HG03354 (cell line): ENCODE data around the gene PPHLN1.

Experiments
- ATAC-seq: cut with Tn5 transposase; IDR thresholded peaks from one replicate; pipeline ENCODE4 v1.9.1; 2021; ENCODE audit warnings: mild to moderate bottlenecking; ENCODE audit not compliant: unreplicated experiment, poor library complexity, severe bottlenecking

PPHLN1 gene

GRCh38 chr12:42421844-42422779, 96.1 kb downstream of the PPHLN1 start:
- peak; percentile 96 for ATAC-seq

DNA sequence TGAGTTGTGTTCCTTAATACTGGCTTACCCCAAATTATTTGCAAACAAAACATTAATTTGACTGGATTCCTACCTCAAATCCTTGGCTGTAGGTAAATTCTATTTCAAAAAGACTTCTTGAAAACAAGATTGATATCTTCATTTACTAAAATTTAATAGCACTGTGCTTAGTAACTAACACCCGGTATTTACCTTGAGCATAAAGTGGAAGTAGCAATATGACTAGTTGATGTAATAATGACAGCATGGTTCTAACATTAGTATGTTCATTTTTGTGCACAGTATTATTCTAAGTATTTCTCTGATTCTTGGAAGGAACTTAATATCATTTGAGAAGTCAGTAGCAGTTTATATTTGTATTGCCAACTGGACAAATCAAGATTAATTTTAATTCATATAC, 96.8 kb downstream of the PPHLN1 start:
- ATAC-seq = peak; percentile 56

DNA sequence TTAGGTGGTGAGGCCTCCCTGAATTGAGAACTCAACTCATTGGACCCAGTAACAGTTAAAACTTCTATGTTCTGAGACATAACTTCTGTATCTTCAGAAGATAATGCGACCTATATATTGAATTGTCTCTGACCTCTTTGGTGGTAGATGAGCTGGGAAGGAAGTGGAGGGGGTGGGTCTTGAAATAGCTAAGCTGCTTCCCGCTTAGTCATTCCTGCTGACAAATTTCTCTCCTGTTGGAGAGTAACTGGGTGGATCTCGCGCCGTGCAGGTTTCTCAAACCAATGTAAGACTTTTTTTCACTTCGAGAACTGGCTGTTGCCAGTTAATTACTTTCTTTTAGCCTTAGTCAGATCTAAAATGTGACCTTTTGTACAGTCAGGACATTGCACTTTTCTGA, 100.8 kb downstream of the PPHLN1 start:
- ATAC-seq = no peak

GRCh38 chr12:42428850-42429249, 102.9 kb downstream of the PPHLN1 start:
- ATAC-seq = no peak

- ATAC-seq = no peak
Measured at GRCh38 chr12:42432517-42433140, 106.7 kb downstream of the PPHLN1 start.

- ATAC-seq = no peak
Measured at GRCh38 chr12:42440608-42441007, 114.6 kb downstream of the PPHLN1 start.

DNA sequence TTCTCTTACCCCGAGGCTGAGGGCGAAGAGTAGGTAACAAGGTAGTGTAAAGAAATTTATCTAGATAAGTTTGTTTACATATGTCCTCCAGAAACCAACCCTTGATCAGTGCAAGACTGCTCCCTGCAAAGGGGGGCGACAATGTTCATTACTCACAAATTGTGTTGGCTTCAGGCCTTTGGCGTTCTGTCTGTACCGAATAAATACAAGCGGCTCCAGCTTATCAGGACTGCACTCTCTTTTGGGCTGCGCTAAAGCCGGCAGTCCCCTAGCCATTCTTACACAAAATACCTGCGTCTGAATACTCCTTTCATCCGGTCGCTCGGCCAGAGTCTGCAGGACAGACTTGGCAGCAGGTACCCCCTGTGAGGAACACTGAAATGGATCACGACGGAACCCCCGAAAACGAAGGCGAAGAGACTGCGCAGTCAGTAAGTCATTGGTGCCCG, 116.4 kb downstream of the PPHLN1 start:
- ATAC-seq = no peak

- ATAC-seq = no peak
Measured at GRCh38 chr12:42442888-42443287, 116.9 kb downstream of the PPHLN1 start.

DNA sequence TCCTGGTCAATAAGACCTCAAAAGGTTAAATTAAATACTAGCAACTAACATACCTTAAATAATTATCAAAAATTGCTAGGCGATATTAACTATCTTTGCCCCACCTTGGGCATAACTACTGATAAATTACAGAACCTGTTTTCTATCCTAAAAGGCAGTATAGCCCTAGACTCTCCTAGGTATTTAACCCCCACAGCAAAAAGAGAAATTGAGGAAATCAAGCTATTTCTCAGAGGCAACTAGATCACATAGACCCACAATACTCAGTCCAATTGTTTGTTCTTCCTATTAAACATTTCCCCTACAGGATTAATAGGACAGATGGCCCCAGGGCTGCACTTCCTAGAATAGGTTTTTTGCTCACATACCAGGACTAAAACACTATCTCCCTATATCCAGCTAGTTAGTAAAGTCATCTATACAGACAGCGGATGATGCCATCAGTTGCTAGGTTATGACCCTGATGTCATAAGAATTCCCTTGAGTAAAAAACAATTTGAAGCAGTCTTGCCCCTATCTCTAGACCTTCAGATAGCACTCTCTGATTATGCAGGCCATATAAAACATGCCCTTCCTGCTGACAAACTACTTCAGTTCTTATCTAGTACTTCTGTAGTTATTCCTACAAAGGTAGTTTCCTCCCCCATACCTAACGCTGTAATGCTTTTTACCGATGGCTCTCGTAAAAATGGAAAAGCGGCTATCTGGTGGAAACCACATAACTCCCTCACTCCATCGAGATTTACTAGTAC, 118.4 kb downstream of the PPHLN1 start:
- no peak for ATAC-seq

GRCh38 chr12:42445891-42446290, 119.9 kb downstream of the PPHLN1 start:
- no peak for ATAC-seq

DNA sequence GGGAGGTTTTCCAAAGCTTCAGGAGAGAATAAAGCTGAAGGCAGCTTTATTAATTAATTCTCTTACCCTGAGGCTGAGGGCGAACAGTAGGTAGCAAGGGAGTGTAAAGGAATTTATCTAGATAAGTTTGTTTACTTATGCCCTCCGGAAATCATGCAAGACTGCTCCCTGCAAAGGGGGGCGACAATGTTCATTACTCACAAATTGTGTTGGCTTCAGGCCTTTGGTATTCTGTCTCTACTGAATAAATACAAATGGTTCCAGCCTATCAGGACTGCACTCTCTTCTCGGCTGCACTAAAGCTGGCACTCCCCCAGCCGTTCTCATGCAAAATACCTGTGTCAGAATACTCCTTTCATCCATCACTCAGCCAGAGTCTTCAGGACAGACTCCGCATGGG, 120.8 kb downstream of the PPHLN1 start:
- ATAC-seq = no peak

GRCh38 chr12:42447371-42447786, 121.4 kb downstream of the PPHLN1 start:
- ATAC-seq = no peak

DNA sequence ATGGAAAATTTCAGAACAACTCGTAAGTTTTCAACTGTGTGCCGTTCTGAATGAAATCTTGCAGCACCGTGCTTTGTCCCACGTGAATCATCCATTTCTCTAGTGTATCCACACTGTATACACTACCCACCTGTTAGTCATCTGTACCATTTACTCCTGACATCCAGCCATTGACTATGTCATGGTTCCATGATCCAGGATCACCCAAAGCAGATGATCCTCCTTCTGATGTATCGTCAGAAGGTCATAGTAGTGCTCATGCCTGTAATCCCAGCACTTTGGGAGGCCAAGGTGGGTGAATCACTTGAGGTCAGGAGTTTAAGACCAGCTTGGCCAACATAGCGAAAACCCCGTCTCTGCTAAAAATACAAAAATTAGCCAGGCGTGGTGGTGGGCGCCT, 122.9 kb downstream of the PPHLN1 start:
- ATAC-seq = no peak

GRCh38 chr12:42450248-42450647, 124.3 kb downstream of the PPHLN1 start:
- ATAC-seq = no peak

GRCh38 chr12:42458575-42458974, 132.6 kb downstream of the PPHLN1 start:
- ATAC-seq = no peak

- ATAC-seq = no peak
Measured at GRCh38 chr12:42459336-42459847, 133.4 kb downstream of the PPHLN1 start.

DNA sequence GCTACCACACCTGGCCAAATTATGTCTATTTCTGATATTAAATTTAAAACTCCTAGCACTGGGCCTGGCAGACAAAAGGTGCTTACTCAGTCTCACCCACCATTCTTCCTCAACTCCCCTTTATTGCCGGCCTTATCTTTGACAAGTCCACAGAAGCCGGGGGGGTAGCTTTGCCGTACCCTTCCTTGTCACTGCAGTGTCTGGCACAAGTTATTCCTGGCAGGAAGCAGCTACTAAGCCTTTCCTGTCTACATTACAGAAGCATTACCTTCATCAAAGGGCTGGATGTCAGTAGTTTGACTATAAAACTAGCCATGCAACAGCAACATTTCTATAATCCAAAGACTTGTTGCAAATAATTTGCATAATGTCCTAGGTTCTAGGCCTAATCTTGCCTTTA, 136.5 kb downstream of the PPHLN1 start:
- ATAC-seq = no peak

DNA sequence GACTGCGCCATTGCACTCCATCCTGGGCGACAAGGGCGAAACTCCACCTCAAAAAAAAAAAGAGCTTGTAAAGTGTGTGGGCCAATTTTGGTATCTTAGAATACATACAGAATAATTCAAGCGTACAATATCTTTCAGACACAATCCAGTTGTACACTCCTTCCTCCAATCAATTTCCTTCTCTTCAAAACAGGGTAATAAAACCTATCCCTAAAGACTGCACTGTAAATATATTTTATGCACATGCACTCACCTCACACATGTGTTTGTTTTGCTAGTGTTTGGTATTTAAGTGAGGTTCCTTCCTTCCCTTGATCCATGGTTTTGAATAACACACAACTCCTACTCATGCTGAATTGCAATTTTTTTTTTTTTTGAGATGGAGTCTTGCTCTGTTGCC, 137.7 kb downstream of the PPHLN1 start:
- ATAC-seq = no peak

GRCh38 chr12:42468341-42468821, 142.4 kb downstream of the PPHLN1 start:
- peak; percentile 19 for ATAC-seq

GRCh38 chr12:42468921-42469320, 143.0 kb downstream of the PPHLN1 start:
- ATAC-seq = no peak
